Kidney glomerular epithelial cell (primary cell): ENCODE data around the gene MDFIC2.
"Not testable (repeated sequence)": the region's sequence is repeated elsewhere in the genome, so short reads cannot be mapped to it uniquely, and the experiment has no call there.

Source experiments
- DNase-seq: peaks from one replicate; lab custom pipeline; 2025; lab: John Stamatoyannopoulos, UW

Gene MDFIC2

DNA sequence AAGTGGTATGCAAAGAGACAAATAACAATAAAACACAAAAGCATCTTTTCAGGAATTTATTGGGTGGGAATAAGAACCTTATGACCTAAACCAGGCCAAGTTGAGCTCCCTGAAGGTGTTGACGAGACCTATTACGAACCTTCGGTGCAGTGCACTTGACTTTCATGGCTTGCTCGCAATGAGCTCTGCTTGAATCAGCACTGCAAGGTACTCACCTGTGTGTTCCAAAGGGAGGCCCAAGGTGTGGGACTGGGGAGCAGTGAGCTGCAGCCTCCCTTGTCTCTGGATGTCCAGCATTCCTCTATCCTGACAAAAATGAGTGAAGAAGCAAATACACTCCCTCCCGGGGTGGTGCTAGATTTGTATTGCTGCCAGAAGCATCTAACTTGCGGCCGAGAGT lies at the start of gene MDFIC2:
Gene MDFIC2 (minus strand): TSS at position 303 of the 400 bp plus-strand sequence. CDS start 665 bp downstream, outside the sequence.
- no peak for DNase-seq

- DNase-seq = no peak
These were observed 48.7 kb upstream of the MDFIC2 start for GRCh38 chr3:70360979-70361760.

- no peak for DNase-seq
These were observed 47.3 kb upstream of the MDFIC2 start for GRCh38 chr3:70359711-70360110.

DNA sequence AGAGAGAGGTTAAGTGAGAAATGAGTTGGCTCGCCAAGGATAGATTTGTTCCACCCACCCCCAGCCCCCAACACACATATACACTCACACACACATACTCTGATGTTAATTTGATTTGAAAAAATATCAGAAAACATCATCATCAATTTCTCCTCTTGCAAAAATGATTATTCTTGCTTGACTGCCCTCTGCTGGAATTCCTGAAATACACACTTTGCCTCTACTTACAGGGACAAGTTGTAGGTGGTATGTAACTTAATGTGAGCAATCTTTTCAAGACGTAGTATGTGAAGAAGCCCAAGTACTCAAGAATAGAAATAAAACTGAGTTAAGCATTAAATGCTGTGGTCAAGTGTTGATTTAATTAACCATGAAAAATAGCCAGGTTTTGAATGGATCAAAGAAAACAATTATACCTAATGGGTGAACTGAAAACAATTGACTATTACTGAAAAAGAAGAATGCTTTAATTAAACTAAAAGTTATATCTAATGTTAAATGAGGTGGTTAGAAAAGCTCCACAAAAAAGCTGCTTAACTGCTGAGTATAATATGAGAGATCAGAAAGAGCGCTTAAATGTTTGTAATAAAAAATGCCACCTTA lies 46.6 kb upstream of the MDFIC2 start:
- DNase-seq = peak; percentile 40

GRCh38 chr3:70352215-70352614 lies 39.8 kb upstream of the MDFIC2 start:
- DNase-seq = no peak

DNA sequence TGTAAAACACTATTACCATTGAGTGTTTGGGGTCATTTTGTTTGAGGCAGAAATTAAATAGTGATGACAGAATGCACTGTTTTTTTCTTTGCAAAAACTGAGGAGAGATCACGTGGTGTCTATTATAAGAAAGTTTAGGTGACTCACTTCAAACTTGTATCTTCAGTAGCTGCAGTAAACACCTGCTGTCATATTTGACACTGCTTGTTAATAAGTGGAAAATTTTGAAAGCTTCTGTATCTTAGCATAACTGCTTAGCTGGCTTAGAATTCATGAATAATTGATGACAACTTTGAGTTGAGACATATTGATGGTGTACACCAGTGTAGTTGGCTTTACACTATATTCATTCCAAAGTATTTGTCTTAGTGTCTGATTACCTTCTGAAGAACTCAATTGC lies 29.7 kb upstream of the MDFIC2 start:
- no peak for DNase-seq

DNA sequence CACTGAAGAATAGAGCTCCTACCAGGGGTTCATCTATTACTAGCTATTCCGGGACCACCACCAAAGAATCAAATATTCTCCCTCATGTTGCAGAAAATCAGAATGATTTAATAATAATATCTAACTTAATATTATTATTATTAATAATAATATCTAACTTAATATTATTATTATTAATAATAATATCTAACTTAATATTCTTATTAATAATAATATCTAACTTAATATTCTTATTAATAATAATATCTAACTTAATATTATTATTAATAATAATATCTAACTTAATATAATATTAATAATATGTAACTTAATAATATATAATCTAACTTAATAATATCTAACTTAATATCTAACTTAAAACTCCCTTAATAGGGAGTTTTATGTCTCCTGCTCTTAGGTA lies 24.4 kb upstream of the MDFIC2 start:
- DNase-seq = not testable (repeated sequence)

GRCh38 chr3:70333080-70333479 lies 20.6 kb upstream of the MDFIC2 start:
- no peak for DNase-seq

GRCh38 chr3:70315021-70315420 lies 2.6 kb upstream of the MDFIC2 start:
- no peak for DNase-seq

DNA sequence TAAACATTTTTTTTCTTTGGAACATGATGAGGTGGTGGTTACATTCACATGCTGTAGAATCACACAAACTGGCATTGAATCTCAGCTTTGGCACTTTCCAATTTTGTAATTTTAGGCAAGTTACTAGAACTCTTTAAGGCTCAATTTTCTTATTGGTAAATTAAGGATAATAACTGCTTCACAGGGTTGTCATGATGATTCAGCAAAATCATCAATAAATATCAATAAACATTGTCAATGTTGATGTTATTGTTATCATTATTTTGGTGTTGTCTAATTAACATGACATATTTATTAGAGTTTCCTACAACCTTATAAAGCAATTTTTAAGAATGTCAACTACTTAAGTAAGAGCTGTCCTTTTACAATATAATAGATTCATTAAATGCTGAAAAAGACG lies 1.6 kb downstream of the MDFIC2 start:
- no peak for DNase-seq

DNA sequence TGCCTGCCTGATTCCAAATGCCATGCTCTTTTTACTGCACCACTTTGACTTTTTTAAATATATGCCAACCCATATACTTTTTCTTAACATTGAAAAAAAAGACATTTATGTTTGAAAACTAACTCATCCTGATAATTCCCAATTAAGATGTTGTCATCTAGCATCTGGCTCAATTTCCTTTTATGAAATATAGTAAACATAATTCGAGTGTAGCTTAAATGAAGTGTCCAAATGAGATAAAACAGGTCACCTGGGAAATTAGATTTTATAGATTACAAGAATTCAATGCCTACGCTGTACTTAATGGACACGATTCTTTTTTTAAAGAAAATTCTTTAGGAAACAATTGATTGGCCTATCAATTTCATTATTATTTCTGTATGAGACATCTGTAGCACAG lies 2.8 kb downstream of the MDFIC2 start:
- DNase-seq = no peak

GRCh38 chr3:70308760-70309159 lies 3.7 kb downstream of the MDFIC2 start:
- no peak for DNase-seq

DNA sequence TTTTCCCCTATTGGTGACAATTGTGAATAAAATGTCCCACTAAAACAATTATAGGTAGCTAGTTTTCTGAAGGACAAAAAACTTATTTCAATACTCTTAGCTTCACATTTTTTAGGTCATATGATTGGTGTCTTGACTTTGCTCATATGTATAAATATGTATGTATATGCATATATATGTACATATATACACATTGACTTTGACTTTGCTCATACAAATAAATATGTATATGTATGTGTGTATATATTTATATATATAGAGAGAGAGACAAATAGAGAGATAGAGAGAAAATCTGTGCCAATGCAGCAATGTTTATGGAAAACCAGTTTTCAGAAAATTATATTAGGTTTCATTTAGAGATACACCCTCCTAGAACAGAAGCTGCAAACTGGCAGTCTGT lies 5.7 kb downstream of the MDFIC2 start:
- DNase-seq = no peak

GRCh38 chr3:70298385-70298784 lies 14.1 kb downstream of the MDFIC2 start:
- no peak for DNase-seq

- DNase-seq = no peak
These were observed 21.3 kb downstream of the MDFIC2 start for GRCh38 chr3:70291097-70291482.

DNA sequence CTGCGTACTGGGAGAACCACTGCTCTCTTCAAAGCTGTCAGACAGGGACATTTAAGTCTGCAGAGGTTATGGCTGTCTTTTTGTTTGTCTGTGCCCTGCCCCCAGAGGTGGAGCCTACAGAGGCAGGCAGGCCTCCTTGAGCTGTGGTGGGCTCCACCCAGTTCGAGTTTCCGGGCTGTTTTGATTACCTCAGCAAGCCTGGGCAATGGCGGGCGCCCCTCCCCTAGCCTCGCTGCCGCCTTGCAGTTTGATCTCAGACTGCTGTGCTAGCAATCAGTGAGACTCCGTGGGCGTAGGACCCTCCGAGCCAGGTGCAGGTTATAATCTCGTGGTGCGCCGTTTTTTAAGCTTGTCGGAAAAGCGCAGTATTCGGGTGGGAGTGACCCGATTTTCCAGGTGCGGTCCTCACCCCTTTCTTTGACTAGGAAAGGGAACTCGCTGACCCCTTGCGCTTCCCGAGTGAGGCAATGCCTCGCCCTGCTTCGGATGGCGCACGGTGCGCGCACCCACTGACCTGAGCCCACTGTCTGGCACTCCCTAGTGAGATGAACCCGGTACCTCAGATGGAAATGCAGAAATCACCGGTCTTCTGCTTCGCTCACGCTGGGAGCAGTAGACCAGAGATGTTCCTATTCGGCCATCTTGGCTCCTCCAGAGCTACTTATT lies 21.9 kb downstream of the MDFIC2 start:
- DNase-seq = not testable (repeated sequence)

- DNase-seq = peak; percentile 67
These were observed 30.8 kb downstream of the MDFIC2 start for GRCh38 chr3:70281663-70282062.

GRCh38 chr3:70277304-70277703 lies 35.1 kb downstream of the MDFIC2 start:
- DNase-seq = no peak

GRCh38 chr3:70276901-70277300 lies 35.5 kb downstream of the MDFIC2 start:
- no peak for DNase-seq

DNA sequence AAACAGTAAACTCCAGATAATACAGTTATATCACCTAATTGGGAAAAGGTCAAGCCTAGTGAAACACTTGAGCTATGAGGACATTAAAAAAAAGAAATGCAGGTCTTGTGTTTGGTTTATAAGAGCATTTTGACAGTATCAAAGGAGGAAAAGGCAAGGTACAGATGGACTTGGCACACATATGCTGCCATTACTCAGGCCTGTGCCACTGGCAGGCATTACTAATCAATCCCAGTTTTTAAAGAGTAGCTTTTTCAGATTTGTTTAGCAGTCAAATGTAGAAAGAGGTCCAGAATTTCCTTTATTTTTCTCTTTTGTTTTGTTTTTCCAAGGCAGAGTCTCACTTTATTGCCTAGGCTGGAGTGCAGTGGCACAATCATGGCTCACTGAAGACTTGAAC lies 38.9 kb downstream of the MDFIC2 start:
- DNase-seq = no peak

GRCh38 chr3:70272798-70273197 lies 39.6 kb downstream of the MDFIC2 start:
- DNase-seq = no peak

DNA sequence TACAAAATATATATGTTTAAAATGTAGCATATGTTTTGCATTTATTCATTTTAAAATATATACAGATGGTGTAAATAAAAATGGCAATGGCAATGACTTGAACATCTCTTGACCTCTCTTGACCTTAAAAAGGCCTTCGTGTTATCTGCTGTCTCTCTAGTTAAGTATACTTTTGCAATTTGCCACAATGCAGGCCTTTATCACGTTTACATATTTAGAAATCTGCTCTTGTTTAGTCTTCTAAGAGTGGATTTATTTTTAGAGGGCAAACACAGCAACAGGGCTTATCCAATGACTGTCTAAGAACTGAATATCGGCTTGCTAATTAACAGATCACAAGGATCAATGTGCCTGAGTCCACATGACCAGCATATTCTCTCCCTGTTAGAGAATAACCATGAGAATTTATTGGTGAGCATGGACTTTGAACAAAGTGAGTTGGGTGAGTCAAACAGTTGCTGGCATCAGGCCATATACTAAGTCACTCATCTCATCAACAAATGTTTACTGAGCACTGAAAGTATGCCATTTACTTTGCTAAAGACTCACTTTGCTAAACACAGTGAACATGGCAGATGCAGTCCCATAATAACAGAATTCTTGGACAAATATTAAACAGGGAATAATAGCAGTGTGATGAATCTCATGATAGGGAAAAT lies 48.2 kb downstream of the MDFIC2 start:
- DNase-seq = peak; percentile 76

DNA sequence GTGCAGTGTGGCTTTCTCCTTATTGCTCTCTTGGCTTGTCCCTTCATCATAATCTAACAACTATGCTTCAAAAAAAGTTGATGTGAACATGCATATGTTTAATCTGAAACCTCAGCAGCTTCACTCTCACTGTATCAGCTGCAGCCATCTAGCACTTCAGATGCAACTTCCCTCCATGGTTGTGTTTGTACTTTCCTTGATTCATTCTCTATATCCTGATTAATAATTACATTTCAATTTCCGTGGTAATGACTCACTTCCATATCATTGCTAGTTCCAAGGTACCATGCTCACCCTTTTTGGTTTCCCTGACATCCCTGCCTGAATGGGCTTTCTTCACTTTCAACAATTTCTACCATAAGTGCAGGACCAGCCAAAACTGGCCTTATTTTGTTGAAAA lies 51.2 kb downstream of the MDFIC2 start:
- no peak for DNase-seq
